WTC11 (cell line): ENCODE measurements around the gene TMEM235. TPM values are rescaled to one million over a fixed set of nuclear protein-coding genes. Genes with fewer than 3 reads are reported as not detected.

Experiments
- ATAC-seq: fragments of 200-7000 bp; cut with Tn5 transposase; 2 replicates; pipeline ENCODE4 v1.10.0; 2021; ENCODE audit warnings: mild to moderate bottlenecking, moderate library complexity
- CTCF ChIA-PET: fragments of 300-600 bp; sonication (Branson Sonifier 250); formaldehyde crosslinking; loops from one replicate; lab custom pipeline; 2021; ENCODE audit warnings: antibody characterized with exemption; lab: Charles Lee
- POLR2A ChIA-PET: fragments of 350-600 bp; sonication (Branson Sonifier 250); formaldehyde crosslinking; loops from one replicate; lab custom pipeline; 2021; ENCODE audit warnings: antibody characterized with exemption; lab: Charles Lee
- DNase-seq: peaks from one replicate; pipeline ENCODE4 v3.0.0; 2021; ENCODE audit warnings: low spot score
- H3K27ac Mint-ChIP-seq: 2 replicates; pipeline ENCODE4 v1.8.0; 2021; ENCODE audit warnings: mixed read lengths
- H3K27me3 Mint-ChIP-seq: 2 replicates; pipeline ENCODE4 v1.8.0; 2021; ENCODE audit warnings: low read depth, mild to moderate bottlenecking, moderate library complexity, mixed read lengths
- H3K36me3 Mint-ChIP-seq: 2 replicates; pipeline ENCODE4 v1.8.0; 2021; ENCODE audit warnings: mixed read lengths
- H3K4me1 Mint-ChIP-seq: 2 replicates; pipeline ENCODE4 v1.8.0; 2022; ENCODE audit warnings: mixed read lengths
- H3K4me3 Mint-ChIP-seq: 2 replicates; pipeline ENCODE4 v1.8.0; 2021; ENCODE audit warnings: mild to moderate bottlenecking, moderate library complexity, mixed read lengths
- H3K9me3 Mint-ChIP-seq: 2 replicates; pipeline ENCODE4 v1.8.0; 2021; ENCODE audit warnings: mixed read lengths
- E2F1 ChIP-seq: sonication (generic); formaldehyde crosslinking; IDR thresholded peaks from 2 replicates; pipeline ENCODE4 v1.8.0; 2022; ENCODE audit warnings: mild to moderate bottlenecking, missing genetic modification reagents
- HMGA2 ChIP-seq: fragments of 250-450 bp; sonication (Bioruptor Pico); IDR thresholded peaks from 2 replicates; pipeline ENCODE4 v1.4.0; 2021; ENCODE audit warnings: mild to moderate bottlenecking, moderate library complexity
- KAT7 ChIP-seq: sonication (generic); formaldehyde crosslinking; IDR thresholded peaks from 2 replicates; pipeline ENCODE4 v1.8.1; 2023; ENCODE audit warnings: missing genetic modification reagents, mild to moderate bottlenecking, borderline replicate concordance
- MXD4 ChIP-seq: fragments of 250-450 bp; sonication (Bioruptor Pico); IDR thresholded peaks from 2 replicates; pipeline ENCODE4 v1.8.0; 2021; ENCODE audit warnings: mild to moderate bottlenecking, moderate library complexity, borderline replicate concordance
- MYBL2 ChIP-seq: sonication (generic); formaldehyde crosslinking; IDR thresholded peaks from 2 replicates; pipeline ENCODE4 v1.8.1; 2023; ENCODE audit warnings: mild to moderate bottlenecking, moderate library complexity, missing genetic modification reagents
- NR2C2 ChIP-seq: sonication (generic); formaldehyde crosslinking; IDR thresholded peaks from 2 replicates; pipeline ENCODE4 v1.8.0; 2022; ENCODE audit warnings: mild to moderate bottlenecking, missing genetic modification reagents
- SOX15 ChIP-seq: fragments of 250-450 bp; sonication (Bioruptor Pico); IDR thresholded peaks from 2 replicates; pipeline ENCODE4 v1.9.0; 2021; ENCODE audit warnings: mild to moderate bottlenecking
- TCF7 ChIP-seq: sonication (generic); formaldehyde crosslinking; IDR thresholded peaks from 2 replicates; pipeline ENCODE4 v1.8.0; 2022; ENCODE audit warnings: mild to moderate bottlenecking, low read depth, missing genetic modification reagents, moderate library complexity
- TEAD4 ChIP-seq: sonication (generic); formaldehyde crosslinking; IDR thresholded peaks from 2 replicates; pipeline ENCODE4 v1.8.0; 2022; ENCODE audit warnings: mild to moderate bottlenecking, missing genetic modification reagents
- TP53 ChIP-seq: sonication (generic); formaldehyde crosslinking; IDR thresholded peaks from 2 replicates; pipeline ENCODE4 v1.8.1; 2023; ENCODE audit warnings: mild to moderate bottlenecking, missing genetic modification reagents
- ZNF138 ChIP-seq: sonication (generic); formaldehyde crosslinking; conservative IDR thresholded peaks from 2 replicates; pipeline ENCODE4 v1.8.1; 2022; ENCODE audit warnings: mild to moderate bottlenecking, moderate library complexity, missing genetic modification reagents
- total RNA-seq: library from RNA; stranded (reverse); gene quantifications from 3 replicates; pipeline ENCODE4 v1.2.3, GENCODE V29; 2021
- TF ChIP-seq, protein P1 (sequence below): sonication (generic); formaldehyde crosslinking; IDR thresholded peaks from 2 replicates; pipeline ENCODE4 v1.8.1; 2022; ENCODE audit warnings: low read depth, mild to moderate bottlenecking, moderate library complexity, missing genetic modification reagents, borderline replicate concordance
- TF ChIP-seq, protein P2 (sequence below): sonication (generic); formaldehyde crosslinking; IDR thresholded peaks from 2 replicates; pipeline ENCODE4 v1.8.1; 2022; ENCODE audit warnings: mild to moderate bottlenecking, moderate library complexity, missing genetic modification reagents
- TF ChIP-seq, protein P3 (sequence below): sonication (generic); formaldehyde crosslinking; conservative IDR thresholded peaks from 2 replicates; pipeline ENCODE4 v1.8.1; 2022; ENCODE audit warnings: mild to moderate bottlenecking, missing genetic modification reagents
- TF ChIP-seq, protein P4 (sequence below): sonication (generic); formaldehyde crosslinking; IDR thresholded peaks from 2 replicates; pipeline ENCODE4 v1.8.0; 2022; ENCODE audit warnings: mild to moderate bottlenecking, missing genetic modification reagents

Gene TMEM235
- total RNA-seq, 1 experiment from 2014 or later = 0.24 TPM

GRCh38 chr17:78206298-78206697 is 25.1 kb upstream of the TMEM235 start:
- ChIA-PET CTCF (interaction anchor here (0.7 to 3.4 kb wide), 21 partner anchors 12 to 691 kb away, joined by 3 to 20 read pairs (median 4); partner anchors contain the start of genes AFMID and TK1), POLR2A (interaction anchor here (0.6 to 1.1 kb wide), 2 partner anchors 20 to 699 kb away, joined by 3 to 13 read pairs; partner anchors contain the start of gene TK1)
- no peak overlapping the region for H3K4me3 Mint-ChIP-seq
- no peak overlapping the region for H3K27ac Mint-ChIP-seq
- H3K27me3 Mint-ChIP-seq = no peaks in the 10 kb centered on the region
- H3K36me3 Mint-ChIP-seq = peaks cover 22% of the 10 kb centered on the region
- ATAC-seq (peak; percentile 88), DNase-seq (no peak)
- no peaks in the 10 kb centered on the region for H3K9me3 Mint-ChIP-seq
- TF ChIP-seq E2F1 (CRISPR knock-in tag) (no peak), ZNF138 (CRISPR knock-in tag) (no peak), NR2C2 (CRISPR knock-in tag) (no peak), MYBL2 (no peak), TEAD4 (CRISPR knock-in tag) (no peak)
- TF ChIP-seq, all 79 proteins: peak for 0
- H3K4me1 Mint-ChIP-seq = no peaks in the 10 kb centered on the region

DNA sequence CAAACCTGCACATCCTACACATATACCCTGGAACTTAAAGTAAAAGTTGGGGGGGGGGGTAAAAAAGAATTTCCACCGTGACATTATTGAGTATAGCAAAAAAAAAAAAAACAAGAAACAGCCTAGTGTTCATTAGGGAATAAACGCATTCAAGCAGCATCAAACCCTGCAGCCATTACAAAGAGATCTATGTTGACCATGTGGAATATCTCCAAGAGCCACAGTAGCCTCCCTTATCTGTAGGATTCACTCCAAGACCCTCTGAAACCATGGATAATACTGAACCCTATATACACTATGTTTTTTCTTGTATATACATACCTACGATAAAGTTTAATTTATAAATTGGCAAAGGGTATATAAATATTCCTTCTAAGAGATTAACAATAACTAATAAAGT is 22.9 kb upstream of the TMEM235 start:
- no peak for ATAC-seq
- Mint-ChIP-seq H3K4me3 (no peak overlapping the region), H3K27ac (no peak overlapping the region), H3K9me3 (no peaks in the 10 kb centered on the region), H3K27me3 (peaks cover under 1% of the 10 kb centered on the region; the same call in 1 of the 2 replicates), H3K36me3 (peaks cover 14% of the 10 kb centered on the region), H3K4me1 (no peaks in the 10 kb centered on the region)
- DNase-seq = no peak
- POLR2A ChIA-PET = no interaction called here
- CTCF ChIA-PET = interaction anchor here (3.4 kb wide), 1 partner anchor 34 kb away, joined by 10 read pairs; no protein-coding TSS in a partner anchor
- TF ChIP-seq, protein P1, sequence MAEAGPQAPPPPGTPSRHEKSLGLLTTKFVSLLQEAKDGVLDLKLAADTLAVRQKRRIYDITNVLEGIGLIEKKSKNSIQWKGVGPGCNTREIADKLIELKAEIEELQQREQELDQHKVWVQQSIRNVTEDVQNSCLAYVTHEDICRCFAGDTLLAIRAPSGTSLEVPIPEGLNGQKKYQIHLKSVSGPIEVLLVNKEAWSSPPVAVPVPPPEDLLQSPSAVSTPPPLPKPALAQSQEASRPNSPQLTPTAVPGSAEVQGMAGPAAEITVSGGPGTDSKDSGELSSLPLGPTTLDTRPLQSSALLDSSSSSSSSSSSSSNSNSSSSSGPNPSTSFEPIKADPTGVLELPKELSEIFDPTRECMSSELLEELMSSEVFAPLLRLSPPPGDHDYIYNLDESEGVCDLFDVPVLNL = no peak
- no peak for TF ChIP-seq HMGA2 (CRISPR knock-in tag)
- no peak for TF ChIP-seq TP53
- TF ChIP-seq KAT7 (CRISPR knock-in tag) = no peak
- TF ChIP-seq TCF7 (CRISPR knock-in tag) = no peak

- no peak for DNase-seq
- H3K27ac Mint-ChIP-seq = no peak overlapping the region
- CTCF ChIA-PET = interaction anchor here (0.6 kb wide), 1 partner anchor 42 kb away, joined by 5 read pairs; no protein-coding TSS in a partner anchor
- 0 out of 2 replicates have a peak, but pooled peaks cover 5% of the 10 kb centered on the region for H3K4me1 Mint-ChIP-seq
- no peaks in the 10 kb centered on the region for H3K9me3 Mint-ChIP-seq
- H3K4me3 Mint-ChIP-seq = no peak overlapping the region
- H3K27me3 Mint-ChIP-seq = peaks cover 5% of the 10 kb centered on the region; the same call in 1 of the 2 replicates
- no peak for ATAC-seq
- H3K36me3 Mint-ChIP-seq = peaks cover 4% of the 10 kb centered on the region
- TF ChIP-seq, protein P2, sequence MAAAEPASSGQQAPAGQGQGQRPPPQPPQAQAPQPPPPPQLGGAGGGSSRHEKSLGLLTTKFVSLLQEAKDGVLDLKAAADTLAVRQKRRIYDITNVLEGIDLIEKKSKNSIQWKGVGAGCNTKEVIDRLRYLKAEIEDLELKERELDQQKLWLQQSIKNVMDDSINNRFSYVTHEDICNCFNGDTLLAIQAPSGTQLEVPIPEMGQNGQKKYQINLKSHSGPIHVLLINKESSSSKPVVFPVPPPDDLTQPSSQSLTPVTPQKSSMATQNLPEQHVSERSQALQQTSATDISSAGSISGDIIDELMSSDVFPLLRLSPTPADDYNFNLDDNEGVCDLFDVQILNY (CRISPR knock-in tag) = no peak
- TF ChIP-seq SOX15 (CRISPR knock-in tag) (no peak), MXD4 (CRISPR knock-in tag) (no peak), HMGA2 (CRISPR knock-in tag) (no peak), TCF7 (CRISPR knock-in tag) (no peak)
- TF ChIP-seq, protein P3, sequence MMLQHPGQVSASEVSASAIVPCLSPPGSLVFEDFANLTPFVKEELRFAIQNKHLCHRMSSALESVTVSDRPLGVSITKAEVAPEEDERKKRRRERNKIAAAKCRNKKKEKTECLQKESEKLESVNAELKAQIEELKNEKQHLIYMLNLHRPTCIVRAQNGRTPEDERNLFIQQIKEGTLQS (CRISPR knock-in tag) = no peak
- POLR2A ChIA-PET = no interaction called here
Observed at GRCh38 chr17:78210111-78210510, 21.3 kb upstream of the TMEM235 start.

DNA sequence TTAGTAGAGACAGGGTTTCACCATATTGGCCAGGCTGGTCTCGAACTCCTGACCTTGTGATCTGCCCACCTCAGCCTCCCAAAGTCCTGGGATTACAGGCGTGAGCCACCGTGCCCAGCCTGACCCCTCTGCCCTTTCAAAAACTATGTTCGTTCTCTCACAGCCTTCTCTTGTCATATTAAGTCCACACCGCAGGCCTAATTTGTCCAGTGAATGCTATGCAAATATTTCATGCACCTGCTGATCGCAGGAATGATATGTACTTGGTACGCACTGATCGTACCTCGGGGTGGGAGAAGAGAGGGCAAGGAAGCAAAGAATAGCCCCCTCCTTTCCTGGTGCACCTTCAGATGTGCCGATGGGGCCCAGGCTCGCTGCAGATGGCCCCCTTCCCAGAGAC is 20.4 kb upstream of the TMEM235 start:
- TF ChIP-seq, protein P4, sequence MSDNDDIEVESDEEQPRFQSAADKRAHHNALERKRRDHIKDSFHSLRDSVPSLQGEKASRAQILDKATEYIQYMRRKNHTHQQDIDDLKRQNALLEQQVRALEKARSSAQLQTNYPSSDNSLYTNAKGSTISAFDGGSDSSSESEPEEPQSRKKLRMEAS (CRISPR knock-in tag) = no peak
- H3K27ac Mint-ChIP-seq = no peak overlapping the region
- H3K4me1 Mint-ChIP-seq = peaks cover 10% of the 10 kb centered on the region; the same call in 1 of the 2 replicates
- no peaks in the 10 kb centered on the region for H3K9me3 Mint-ChIP-seq
- POLR2A ChIA-PET = no interaction called here
- peaks cover 8% of the 10 kb centered on the region for H3K36me3 Mint-ChIP-seq
- DNase-seq (no peak), ATAC-seq (no peak)
- H3K4me3 Mint-ChIP-seq = no peak overlapping the region
- CTCF ChIA-PET = no interaction called here
- H3K27me3 Mint-ChIP-seq = peaks cover 5% of the 10 kb centered on the region; the same call in 1 of the 2 replicates
